GM12892 (cell line): ENCODE measurements around the gene OR6C2.

Experiments
- POLR2AphosphoS5 ChIP-seq: IDR thresholded peaks from 2 replicates; pipeline ENCODE4 v1.6.1; 2011; ENCODE audit warnings: low read depth, low read length, control low read depth
- TAF1 ChIP-seq: IDR thresholded peaks from 2 replicates; pipeline ENCODE4 v1.6.1; 2011; ENCODE audit warnings: low read depth, mild to moderate bottlenecking, control low read depth, low read length, borderline replicate concordance

DNA sequence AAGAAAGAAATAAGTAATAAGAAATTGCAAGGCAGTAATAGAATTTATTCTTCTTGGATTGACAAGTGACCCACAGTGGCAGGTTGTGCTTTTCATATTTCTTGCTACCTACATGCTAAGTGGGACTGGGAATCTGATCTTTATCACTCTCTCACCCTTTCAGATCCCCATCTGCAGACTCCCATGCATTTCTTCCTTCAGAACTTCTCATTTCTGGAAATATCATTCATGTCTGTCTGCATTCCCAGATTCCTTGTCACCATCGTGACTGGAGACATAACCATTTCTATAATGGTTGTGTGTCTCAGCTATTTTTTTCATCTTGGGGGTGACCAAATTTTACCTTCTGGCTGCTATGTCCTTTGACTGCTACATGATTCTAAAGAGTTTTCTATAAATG, 47.5 kb upstream of the OR6C2 start:
- TF ChIP-seq POLR2AphosphoS5 (no peak), TAF1 (no peak)
